ENCODE measurements around the gene ALAD.
"Not testable (repeated sequence)": the region's sequence is repeated elsewhere in the genome, so short reads cannot be mapped to it uniquely, and the experiment has no call there.

The ALAD gene

DNA sequence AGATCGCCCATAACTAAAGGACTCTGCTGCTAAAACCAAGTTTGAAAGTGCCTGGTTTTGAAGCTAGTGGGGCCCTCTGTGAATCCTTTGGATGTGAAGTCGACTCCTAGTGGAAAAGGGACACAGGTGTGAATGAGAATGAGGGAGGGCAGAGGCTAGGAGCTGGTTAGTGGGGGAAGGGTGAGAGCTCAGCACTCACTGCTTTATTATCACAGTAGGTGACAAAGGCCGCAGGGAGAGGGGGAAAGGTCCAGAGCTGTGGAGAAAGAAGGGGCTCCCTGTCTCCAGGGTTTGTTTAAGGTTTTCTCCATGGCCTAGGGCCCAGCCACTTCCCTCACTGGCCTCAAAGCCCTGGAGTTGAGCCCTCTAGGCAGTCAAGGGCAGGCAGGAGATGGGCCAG lies 27.8 kb downstream of the ALAD start:
- ATAC-seq (replicated peaks), result no peak
- H3K4me1 Mint-ChIP-seq, result peaks cover 10 to 28% of the 10 kb centered on the region in 2 donors
- no peak overlapping the region for H3K27ac Mint-ChIP-seq
- H3K36me3 Mint-ChIP-seq, result peaks cover 11 to 24% of the 10 kb centered on the region in 2 donors
- no peaks in the 10 kb centered on the region for H3K9me3 Mint-ChIP-seq
- no peak for DNase-seq
- no peaks in the 10 kb centered on the region for H3K27me3 Mint-ChIP-seq
- H3K4me3 Mint-ChIP-seq, result no peak overlapping the region

DNA sequence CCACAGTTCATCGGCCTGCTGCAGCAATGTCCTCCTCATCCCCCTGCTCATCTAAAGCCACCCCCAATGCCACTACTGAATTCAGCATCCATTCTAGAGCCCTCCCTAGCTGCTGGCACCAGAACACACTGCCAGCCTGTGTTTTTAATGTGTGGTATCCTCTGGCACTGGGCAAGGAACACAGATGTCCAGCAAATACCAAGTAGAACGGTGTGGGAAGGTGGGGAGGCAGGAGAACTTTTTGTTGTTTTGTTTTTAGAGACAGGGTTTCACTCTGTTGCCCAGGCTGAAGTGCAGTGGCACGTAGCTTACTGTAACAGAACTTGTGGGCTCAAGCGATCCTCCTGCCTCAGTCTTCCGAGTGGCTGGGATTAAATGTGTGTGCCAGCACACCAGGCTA lies 29.0 kb downstream of the ALAD start:
- Mint-ChIP-seq H3K36me3 (peaks cover 11 to 24% of the 10 kb centered on the region in 2 donors), H3K9me3 (no peaks in the 10 kb centered on the region), H3K4me1 (peaks cover 10 to 27% of the 10 kb centered on the region in 2 donors), H3K27ac (no peak overlapping the region), H3K4me3 (no peak overlapping the region), H3K27me3 (no peaks in the 10 kb centered on the region)
- DNase-seq (no peak), ATAC-seq (replicated peaks) (no peak)

DNA sequence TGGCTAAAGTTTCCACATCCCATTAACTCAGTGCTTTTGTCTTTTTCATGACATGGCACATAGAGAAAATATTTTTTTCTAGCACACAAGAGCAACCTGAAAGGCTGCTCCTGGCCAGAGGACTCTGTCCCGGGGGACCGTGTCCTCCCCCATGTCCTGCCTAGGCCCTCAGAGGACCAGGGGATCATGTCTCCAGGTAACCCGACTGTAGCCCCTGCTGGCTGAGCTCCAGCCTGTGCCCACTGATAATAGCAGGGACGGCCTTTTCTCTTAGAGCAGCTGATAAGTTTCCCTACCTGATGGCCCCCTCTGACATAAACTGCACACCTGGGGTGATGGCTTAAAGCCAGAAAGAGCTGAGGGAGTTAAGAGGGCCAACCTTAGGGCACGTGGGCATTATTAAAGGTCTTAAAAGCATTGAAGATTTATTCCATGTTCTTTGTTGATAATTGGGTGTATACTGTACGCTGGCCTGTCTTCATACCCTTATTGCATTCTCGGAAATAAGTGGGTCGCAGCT lies 30.2 kb downstream of the ALAD start:
- no peak for ATAC-seq (replicated peaks)
- Mint-ChIP-seq H3K4me3 (no peak overlapping the region), H3K9me3 (no peaks in the 10 kb centered on the region), H3K27me3 (no peaks in the 10 kb centered on the region), H3K36me3 (peaks cover 11 to 24% of the 10 kb centered on the region in 2 donors), H3K27ac (no peak overlapping the region), H3K4me1 (peaks cover 10 to 17% of the 10 kb centered on the region in 2 donors)
- no peak for DNase-seq

DNA sequence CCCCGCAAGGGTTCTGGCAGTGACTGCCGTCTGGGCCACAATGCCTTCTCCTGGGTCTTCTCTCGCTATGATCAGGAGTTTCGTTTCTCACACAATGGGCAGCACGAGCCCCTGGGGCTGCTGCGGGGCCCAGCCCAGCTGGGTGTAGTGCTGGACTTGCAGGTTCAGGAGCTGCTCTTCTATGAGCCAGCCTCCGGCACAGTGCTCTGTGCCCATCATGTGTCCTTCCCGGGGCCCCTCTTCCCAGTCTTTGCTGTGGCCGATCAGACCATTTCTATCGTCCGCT lies 31.3 kb downstream of the ALAD start:
- Mint-ChIP-seq H3K27ac (no peak overlapping the region), H3K4me3 (no peak overlapping the region), H3K9me3 (no peaks in the 10 kb centered on the region), H3K27me3 (no peaks in the 10 kb centered on the region), H3K4me1 (peaks cover 4 to 7% of the 10 kb centered on the region in 2 donors), H3K36me3 (peaks cover 9 to 20% of the 10 kb centered on the region in 2 donors)
- DNase-seq (no peak), ATAC-seq (replicated peaks) (no peak)

DNA sequence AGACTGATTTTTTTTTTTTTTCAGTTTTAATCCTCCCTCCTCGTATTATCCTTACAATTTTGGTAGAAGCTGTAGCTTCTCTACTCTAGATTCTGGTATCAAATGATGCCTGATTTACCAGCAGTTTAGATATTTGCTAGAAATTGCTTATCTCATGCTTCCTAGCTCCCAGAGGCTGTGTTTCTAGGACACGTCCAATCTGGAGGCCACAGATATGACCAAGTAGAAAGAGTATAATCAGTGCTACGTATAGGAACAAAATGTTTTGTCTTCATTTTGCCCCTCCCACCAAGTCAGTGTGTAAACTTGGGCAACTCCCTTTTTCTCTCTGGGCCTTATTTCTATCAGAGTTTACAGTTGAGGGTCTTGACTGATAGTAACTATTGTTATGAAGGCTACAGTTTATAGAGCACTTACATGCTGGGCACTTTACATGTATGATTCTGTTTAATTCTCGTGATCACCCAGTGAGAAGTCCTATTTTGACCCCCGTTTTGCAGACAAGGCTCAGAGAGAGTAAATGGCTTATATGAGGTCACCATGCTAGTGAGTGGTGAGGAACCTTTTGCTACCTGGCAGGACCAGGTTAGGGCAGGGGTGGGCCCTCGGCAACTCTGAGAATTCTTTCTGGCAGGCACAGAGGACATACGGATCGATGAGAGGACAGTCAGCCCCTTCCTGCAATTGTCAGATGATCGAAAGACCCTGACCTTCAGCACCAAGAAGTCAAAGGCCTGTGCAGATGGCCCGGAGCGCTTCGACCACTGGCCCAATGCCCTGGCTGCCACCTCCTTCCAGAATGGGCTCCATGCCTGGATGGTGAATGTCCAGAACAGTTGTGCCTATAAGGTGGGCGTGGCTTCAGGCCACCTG lies 31.9 kb downstream of the ALAD start:
- Mint-ChIP-seq H3K4me3 (no peak overlapping the region), H3K36me3 (peaks cover 8 to 20% of the 10 kb centered on the region in 2 donors)

DNA sequence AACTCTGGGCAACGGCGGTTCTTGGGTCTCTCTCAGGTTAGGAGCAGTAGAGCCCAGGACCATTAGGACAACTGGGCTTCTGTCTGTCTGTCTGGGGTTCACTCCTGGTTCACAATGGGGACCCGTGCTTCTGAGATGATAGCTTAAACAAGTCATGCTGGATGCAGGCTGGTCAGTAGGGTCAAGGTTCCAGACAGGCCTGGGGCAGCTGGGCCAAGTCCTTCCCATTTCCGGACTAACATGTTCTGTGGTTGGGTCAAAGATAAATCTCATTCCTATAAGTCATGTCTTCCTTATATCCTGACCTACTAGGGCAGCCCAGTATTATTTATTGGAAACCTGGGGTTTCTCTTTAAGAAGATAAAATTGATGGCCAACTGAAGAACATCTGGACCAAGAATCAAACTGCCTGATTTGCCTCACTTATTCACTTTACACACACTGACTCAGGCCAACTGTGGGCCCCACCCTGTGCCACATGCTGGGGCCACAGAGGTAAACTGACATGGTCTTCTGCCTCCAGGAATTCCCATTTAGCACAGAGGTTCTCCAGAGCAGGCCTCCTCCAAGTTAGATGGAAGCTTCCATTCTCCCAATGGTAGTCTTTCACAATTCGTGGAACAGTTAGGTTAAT lies 32.6 kb downstream of the ALAD start:
- no peak overlapping the region for H3K4me3 Mint-ChIP-seq
- peaks cover 8 to 20% of the 10 kb centered on the region in 2 donors for H3K36me3 Mint-ChIP-seq
- DNase-seq (no peak), ATAC-seq (replicated peaks) (no peak)
- H3K4me1 Mint-ChIP-seq, result peaks cover 4 to 5% of the 10 kb centered on the region in 2 donors
- H3K9me3 Mint-ChIP-seq, result no peaks in the 10 kb centered on the region
- H3K27ac Mint-ChIP-seq, result peak overlapping the region; percentile 26
- H3K27me3 Mint-ChIP-seq, result no peaks in the 10 kb centered on the region

More for the DNA sequence above, 31.9 kb downstream of the ALAD start:
- no peaks in the 10 kb centered on the region for H3K27me3 Mint-ChIP-seq
- no peak overlapping the region for H3K27ac Mint-ChIP-seq
- H3K9me3 Mint-ChIP-seq, result no peaks in the 10 kb centered on the region
- DNase-seq (no peak), ATAC-seq (replicated peaks) (no peak)
- peaks cover 4 to 5% of the 10 kb centered on the region in 2 donors for H3K4me1 Mint-ChIP-seq

DNA sequence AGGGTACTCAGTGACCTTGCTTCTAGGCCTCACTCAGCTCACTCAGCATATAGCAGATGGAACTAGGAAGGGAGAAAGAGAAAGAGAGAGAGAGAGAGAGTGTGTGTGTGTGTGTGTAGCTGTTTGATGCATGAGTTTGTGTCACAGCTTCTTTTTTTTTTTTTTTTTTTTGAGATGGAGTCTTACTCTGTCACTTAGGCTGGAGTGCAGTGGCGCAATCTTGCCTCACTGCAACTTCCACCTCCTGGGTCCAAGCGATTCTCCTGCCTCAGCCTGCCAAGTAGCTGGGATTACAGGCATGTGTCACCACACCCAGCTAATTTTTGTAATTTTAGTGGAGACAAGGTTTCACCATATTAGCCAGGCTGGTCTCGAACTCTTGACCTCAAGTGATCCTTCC lies 35.4 kb downstream of the ALAD start:
- not testable (repeated sequence) for H3K4me3 Mint-ChIP-seq; H3K27ac Mint-ChIP-seq; H3K36me3 Mint-ChIP-seq; ATAC-seq (replicated peaks); H3K4me1 Mint-ChIP-seq; DNase-seq; H3K27me3 Mint-ChIP-seq; H3K9me3 Mint-ChIP-seq

DNA sequence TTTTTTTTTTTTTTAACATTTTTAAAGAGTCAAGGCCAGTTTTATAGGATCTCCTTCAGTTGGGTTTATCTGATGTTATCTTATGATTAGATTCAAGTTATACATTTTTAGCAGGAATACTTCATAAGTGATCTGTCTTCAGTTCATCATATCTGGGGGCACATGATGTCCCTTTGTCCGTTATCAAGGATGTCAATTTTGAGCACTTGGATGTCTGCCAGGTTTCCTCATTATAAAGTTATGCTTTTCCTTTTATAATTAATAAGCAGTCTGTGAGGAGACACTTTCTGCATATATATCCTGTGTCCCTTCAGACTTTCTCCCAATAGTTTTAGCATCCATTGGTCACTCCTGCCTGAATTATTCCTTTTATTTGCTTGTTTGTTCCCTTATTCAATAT lies 36.1 kb downstream of the ALAD start:
- DNase-seq (no peak), ATAC-seq (replicated peaks) (no peak)
- no peaks in the 10 kb centered on the region for H3K27me3 Mint-ChIP-seq
- no peaks in the 10 kb centered on the region for H3K9me3 Mint-ChIP-seq
- H3K36me3 Mint-ChIP-seq, result peaks cover 0 to 6% of the 10 kb centered on the region in 2 donors
- H3K4me1 Mint-ChIP-seq, result no peaks in the 10 kb centered on the region
- H3K27ac Mint-ChIP-seq, result no peak overlapping the region
- no peak overlapping the region for H3K4me3 Mint-ChIP-seq

DNA sequence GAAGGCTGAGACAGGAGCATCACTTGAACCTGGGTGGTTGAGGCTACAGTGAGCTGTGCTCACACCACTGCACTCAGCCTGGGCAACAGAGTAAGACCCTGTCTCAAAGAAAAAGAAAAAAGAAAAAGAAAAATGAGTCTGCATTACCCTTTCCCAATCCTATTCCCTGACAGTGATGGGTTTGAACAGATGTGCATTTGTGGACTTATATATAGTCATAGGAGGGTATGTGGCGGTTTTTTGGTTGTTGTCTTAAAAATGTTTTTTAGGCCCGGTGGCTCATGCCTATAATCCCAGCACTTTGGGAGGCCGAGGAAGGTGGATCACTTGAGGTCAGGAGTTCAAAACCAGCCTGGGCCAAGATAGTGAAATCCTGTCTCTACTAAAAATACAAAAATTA lies 37.7 kb downstream of the ALAD start:
- Mint-ChIP-seq H3K36me3 (no peaks in the 10 kb centered on the region), H3K27ac (no peak overlapping the region), H3K9me3 (no peaks in the 10 kb centered on the region), H3K27me3 (no peaks in the 10 kb centered on the region), H3K4me1 (no peaks in the 10 kb centered on the region), H3K4me3 (no peak overlapping the region)
- DNase-seq (no peak), ATAC-seq (replicated peaks) (no peak)

DNA sequence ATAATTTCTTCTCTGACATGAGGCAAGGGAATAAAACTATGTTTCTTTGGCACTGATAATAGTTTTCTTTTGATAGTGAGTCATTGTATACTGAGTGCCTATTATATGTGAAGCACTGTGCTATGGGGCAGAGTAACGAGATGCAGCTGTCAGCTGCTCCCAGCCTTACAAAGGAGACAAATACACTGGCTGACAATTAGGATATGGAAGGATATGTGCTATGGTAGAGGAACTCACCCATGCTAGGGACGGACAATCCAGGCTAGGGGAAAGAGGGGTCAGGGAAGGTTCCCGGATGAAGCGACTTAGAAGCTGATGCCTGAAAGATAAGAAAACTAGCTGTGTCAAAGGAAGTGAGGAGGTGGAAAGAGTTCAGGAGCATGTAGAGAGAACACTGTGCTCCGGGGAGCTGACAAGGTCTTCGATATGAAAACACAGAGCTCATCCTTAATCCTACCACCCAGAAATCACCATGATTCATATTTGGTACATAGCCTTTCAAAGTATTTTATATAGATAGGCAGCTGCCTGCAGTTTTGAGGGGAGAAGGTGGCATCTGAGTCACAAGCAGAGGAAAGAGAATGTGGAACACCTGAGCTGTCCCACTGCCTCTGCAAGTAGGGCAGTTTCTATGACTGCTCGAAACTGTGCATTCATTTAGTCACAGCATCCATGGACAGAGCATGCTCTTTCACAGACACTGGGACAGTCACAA lies 39.6 kb downstream of the ALAD start:
- ATAC-seq (replicated peaks) (no peak), DNase-seq (no peak)
- Mint-ChIP-seq H3K4me1 (no peaks in the 10 kb centered on the region), H3K36me3 (peaks cover 0 to under 1% of the 10 kb centered on the region in 2 donors), H3K27me3 (no peaks in the 10 kb centered on the region), H3K9me3 (no peaks in the 10 kb centered on the region), H3K4me3 (no peak overlapping the region), H3K27ac (no peak overlapping the region)

DNA sequence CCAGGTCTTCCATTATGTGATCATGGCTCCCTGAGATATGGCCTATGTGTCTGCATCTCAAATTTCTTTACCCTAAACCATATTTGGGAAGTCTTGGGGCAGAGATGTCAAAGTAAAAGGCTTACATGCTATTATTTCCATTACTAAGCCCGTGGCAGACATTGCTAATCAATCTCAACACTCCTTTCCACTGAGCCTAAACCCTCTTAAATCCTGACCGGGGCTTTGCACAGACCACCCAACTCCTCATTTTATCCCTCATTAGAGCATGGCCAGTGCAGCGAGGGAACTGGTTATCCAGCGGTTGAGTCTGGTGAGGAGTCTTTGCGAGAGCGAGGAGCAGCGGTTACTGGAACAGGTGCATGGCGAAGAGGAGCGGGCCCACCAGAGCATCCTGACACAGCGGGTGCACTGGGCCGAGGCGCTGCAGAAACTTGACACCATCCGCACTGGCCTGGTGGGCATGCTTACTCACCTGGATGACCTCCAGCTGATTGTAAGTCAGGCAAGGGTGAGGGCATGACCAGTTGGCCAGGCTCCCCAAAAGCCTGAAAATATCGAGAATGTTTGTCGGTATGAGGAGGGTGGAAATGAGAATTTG lies 40.7 kb downstream of the ALAD start:
- ATAC-seq (replicated peaks) (no peak), DNase-seq (no peak)
- H3K9me3 Mint-ChIP-seq, result no peaks in the 10 kb centered on the region
- H3K36me3 Mint-ChIP-seq, result peaks cover 0 to 2% of the 10 kb centered on the region in 2 donors
- H3K27me3 Mint-ChIP-seq, result no peaks in the 10 kb centered on the region
- no peak overlapping the region for H3K27ac Mint-ChIP-seq
- H3K4me1 Mint-ChIP-seq, result no peaks in the 10 kb centered on the region
- H3K4me3 Mint-ChIP-seq, result no peak overlapping the region

DNA sequence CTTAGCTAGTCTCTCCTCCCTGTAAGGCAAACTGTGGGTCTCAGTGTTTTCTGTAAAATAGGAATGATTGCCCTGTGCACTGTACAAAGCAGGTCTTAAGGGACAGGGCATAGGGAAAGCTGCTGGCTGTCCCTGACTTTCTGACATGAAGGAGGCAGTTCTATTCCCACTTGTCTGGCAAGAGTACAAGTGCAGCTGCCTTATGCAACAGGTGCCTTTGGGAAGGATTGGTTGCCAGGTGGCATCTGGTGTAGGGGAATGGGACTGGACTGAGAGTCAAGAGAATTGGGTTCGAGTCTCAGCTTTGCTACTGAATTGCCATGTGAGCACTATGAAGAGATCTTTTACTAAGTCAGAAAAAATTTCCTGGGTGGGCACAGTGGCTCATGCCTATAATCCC lies 41.7 kb downstream of the ALAD start:
- DNase-seq, result no peak
- Mint-ChIP-seq H3K36me3 (peaks cover 0 to 2% of the 10 kb centered on the region in 2 donors), H3K4me3 (no peak overlapping the region), H3K9me3 (no peaks in the 10 kb centered on the region), H3K27ac (no peak overlapping the region), H3K4me1 (no peaks in the 10 kb centered on the region), H3K27me3 (no peaks in the 10 kb centered on the region)
- no peak for ATAC-seq (replicated peaks)

DNA sequence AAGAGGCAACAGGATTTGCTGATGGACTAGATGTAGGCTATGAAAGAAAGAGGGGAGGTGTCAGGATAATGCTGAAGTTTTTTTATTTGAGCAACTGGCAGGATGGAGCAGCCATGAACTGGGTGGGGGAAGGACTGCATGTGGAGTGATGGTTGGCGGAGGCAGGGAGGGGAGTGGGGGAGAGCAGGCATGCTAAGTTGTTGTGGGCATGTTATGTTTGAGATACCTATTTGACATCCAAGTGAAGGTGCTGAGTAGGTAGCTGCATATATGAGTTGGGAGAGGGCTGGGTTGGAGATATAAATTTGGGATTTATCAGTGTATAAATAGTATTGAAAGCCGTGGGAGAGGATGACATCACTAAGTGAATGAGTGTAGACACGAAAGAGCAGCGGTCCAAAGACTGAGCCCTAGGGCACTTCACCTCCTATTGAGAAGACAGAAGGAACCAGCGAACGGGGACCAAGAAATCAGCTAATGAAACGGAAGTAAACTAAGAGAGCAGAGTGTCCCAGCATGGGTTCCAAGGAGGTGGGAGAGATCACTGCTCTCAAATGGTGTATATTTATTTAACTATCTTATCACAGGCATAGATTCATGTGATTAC lies 44.3 kb downstream of the ALAD start:
- ATAC-seq (replicated peaks) (no peak), DNase-seq (no peak)
- peaks cover 9 to 10% of the 10 kb centered on the region in 2 donors for H3K4me1 Mint-ChIP-seq
- H3K36me3 Mint-ChIP-seq, result peaks cover 6 to 7% of the 10 kb centered on the region in 2 donors
- H3K27me3 Mint-ChIP-seq, result no peaks in the 10 kb centered on the region
- H3K9me3 Mint-ChIP-seq, result no peaks in the 10 kb centered on the region
- H3K27ac Mint-ChIP-seq, result no peak overlapping the region
- no peak overlapping the region for H3K4me3 Mint-ChIP-seq

DNA sequence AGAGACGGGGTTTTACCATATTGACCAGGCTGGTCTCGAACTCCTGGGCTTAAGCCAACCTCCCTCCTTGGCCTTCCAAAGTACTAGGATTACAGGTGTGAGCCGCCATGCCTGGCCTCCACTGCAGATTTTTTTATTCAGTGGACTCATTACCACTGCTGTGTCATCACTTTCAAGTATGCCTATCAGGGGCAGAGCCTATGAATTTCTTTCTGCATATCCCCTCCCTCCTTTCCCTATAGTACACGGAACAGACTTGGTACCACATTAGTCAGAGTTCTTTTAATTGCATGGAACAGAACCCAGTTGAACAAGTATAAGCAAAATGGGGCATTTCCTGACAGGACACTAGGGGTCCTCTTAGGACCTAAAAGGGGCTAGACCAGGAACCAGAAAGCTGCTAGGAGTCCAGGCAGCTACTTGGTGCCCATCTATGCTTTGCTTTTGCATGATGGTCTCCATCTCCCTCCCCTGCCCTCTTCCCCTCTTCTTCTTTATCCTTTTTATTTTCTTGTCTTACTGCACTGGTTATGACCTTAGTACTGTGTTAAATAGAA lies 46.0 kb downstream of the ALAD start:
- no peak overlapping the region for H3K4me3 Mint-ChIP-seq
- peaks cover 0 to 3% of the 10 kb centered on the region in 2 donors for H3K27me3 Mint-ChIP-seq
- peaks cover 6 to 7% of the 10 kb centered on the region in 2 donors for H3K36me3 Mint-ChIP-seq
- ATAC-seq (replicated peaks), result no peak
- H3K4me1 Mint-ChIP-seq, result peaks cover 23% of the 10 kb centered on the region in 2 donors
- no peaks in the 10 kb centered on the region for H3K9me3 Mint-ChIP-seq
- no peak for DNase-seq
- H3K27ac Mint-ChIP-seq, result no peak overlapping the region

Data from stimulated activated naive B cell treated with anti-CD40 and anti-IgM and Interleukin-4, amounts not matched to agents 10 μg/mL and 1 μg/mL and 100 μg/mL, for 72 hours (primary cell).